Brain microvascular endothelial cell (primary cell): ENCODE measurements around the gene CNNM1.
A peak's percentile ranks its signal among the peaks of the same experiment; 100 is the strongest.

Source experiments
- DNase-seq: peaks from one replicate; pipeline ENCODE4 v3.0.0-alpha.2; 2020
- H3K27ac ChIP-seq: fragments of 250-450 bp; sonication (Bioruptor Pico); 2 replicates; pipeline ENCODE4 v1.5.1; 2020; ENCODE audit warnings: mild to moderate bottlenecking, moderate library complexity
- H3K27me3 ChIP-seq: fragments of 250-450 bp; sonication (Bioruptor Pico); replicated peaks from 2 replicates; pipeline ENCODE4 v1.5.1; 2020; ENCODE audit warnings: mild to moderate bottlenecking
- H3K36me3 ChIP-seq: fragments of 250-450 bp; sonication (Bioruptor Pico); replicated peaks from 2 replicates; pipeline ENCODE4 v1.5.1; 2020; ENCODE audit warnings: mild to moderate bottlenecking
- H3K4me3 ChIP-seq: 2 replicates; pipeline ENCODE4 v1.5.1; 2011; ENCODE audit warnings: low read depth, mild to moderate bottlenecking, control low read depth, low read length, moderate library complexity
- in situ Hi-C: cut with HindIII; loops from 2 replicates; pipeline ENCODE4 v1.10.0; 2017; ENCODE audit warnings: low sequenced_read_pairs, low pct_ligation_motif_present
- TF ChIP-seq, protein P1 (sequence below): IDR thresholded peaks from 2 replicates; pipeline ENCODE4 v1.5.1; 2011; ENCODE audit warnings: low read depth, mild to moderate bottlenecking, moderate library complexity, low read length, control low read depth, inconsistent platforms; ENCODE audit errors: missing control alignments

The CNNM1 gene

DNA sequence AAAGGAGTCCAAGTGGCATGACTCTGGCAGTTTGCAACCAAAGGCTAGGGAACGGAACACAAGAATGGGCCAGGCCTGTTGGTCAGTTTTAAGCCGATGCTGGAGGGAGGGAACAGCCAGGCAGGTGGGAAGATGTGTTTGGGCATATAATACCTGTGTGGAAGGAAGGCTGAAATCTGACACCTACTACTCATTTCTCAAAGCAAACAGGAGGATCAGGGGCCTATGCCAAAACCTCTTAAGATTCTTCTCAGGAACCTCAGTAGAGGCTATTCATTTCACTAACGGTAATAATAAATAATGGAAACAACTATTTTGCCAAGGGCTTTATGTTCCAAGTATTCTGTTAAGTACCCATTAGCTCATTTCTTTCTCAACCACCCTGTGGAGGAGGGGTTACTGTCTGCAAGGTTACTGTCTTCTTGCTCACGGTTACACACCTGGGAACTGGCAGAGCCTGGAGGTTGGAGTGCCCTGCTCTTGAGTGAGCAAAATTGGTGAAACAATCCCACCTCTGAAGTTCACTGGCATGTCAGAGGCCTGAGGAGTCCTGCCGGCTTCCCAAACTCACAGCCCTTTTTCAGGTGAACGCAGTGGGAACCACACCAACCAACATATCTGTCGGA lies 65.7 kb downstream of the CNNM1 start:
- in situ Hi-C loops, result no loop called here
- no peak overlapping the region for H3K27ac ChIP-seq
- H3K36me3 ChIP-seq, result peaks cover 1% of the 10 kb centered on the region
- DNase-seq, result no peak
- TF ChIP-seq, protein P1, sequence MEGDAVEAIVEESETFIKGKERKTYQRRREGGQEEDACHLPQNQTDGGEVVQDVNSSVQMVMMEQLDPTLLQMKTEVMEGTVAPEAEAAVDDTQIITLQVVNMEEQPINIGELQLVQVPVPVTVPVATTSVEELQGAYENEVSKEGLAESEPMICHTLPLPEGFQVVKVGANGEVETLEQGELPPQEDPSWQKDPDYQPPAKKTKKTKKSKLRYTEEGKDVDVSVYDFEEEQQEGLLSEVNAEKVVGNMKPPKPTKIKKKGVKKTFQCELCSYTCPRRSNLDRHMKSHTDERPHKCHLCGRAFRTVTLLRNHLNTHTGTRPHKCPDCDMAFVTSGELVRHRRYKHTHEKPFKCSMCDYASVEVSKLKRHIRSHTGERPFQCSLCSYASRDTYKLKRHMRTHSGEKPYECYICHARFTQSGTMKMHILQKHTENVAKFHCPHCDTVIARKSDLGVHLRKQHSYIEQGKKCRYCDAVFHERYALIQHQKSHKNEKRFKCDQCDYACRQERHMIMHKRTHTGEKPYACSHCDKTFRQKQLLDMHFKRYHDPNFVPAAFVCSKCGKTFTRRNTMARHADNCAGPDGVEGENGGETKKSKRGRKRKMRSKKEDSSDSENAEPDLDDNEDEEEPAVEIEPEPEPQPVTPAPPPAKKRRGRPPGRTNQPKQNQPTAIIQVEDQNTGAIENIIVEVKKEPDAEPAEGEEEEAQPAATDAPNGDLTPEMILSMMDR, result no peak
- H3K4me3 ChIP-seq, result no peak overlapping the region
- no peaks in the 10 kb centered on the region for H3K27me3 ChIP-seq

DNA sequence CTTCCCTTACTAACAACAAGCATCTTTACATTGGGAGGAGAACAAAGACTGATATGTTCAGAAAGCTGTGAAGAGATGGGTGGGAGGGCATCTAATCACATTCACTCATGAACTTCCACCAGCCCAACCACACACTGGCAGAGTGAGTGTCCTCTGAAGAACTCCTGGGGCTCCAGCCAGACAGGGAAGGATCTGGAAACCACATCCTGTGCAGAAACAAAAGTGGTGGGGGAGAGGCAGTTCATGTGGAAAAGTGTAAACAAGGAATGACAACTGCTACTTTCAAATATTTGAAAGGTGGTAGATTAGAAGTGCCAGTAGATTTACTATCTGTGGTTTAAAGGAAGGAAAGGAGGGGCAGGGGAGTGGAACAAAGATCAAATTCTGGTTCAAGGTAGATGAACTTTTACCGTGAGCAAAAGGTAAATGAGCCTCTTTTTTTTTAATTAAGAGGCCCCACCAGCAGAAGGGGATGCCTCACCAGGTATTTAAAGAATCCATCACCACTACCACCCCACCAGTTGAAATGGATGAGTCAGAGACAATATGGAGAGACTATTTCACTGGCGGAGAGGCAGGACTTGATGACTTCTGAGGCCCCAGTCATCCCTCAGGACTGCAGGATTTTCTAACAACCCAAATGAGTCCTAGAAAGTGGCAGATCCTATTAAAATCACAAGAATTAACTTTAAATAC lies 66.7 kb downstream of the CNNM1 start:
- Histone ChIP-seq H3K4me3 (no peak overlapping the region), H3K27ac (peak overlapping the region; percentile 32), H3K36me3 (peaks cover 2% of the 10 kb centered on the region), H3K27me3 (no peaks in the 10 kb centered on the region)
- in situ Hi-C loops, result no loop called here
- DNase-seq, result peak; percentile 60
- TF ChIP-seq, protein P1, result no peak

DNA sequence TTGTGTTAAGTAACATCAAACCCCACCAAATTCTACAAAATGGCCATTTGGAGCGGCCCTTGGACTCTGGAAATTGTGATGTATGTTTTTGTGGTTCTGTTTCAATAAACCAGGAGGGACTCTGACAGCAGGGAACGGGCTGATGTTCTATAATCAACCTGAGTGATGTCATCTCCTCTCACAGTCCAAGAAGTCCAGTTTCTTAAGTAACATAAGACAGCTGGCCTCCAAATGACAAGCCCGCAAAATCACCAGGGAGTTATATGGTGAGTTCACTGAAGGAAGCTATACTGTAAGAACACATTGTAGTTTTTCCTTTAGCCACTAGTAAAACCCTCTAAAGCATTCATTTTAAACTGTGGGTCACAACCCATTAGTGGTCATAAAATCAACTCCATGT lies 67.3 kb downstream of the CNNM1 start:
- Histone ChIP-seq H3K4me3 (no peak overlapping the region), H3K36me3 (peaks cover 2% of the 10 kb centered on the region), H3K27me3 (no peaks in the 10 kb centered on the region), H3K27ac (no peak overlapping the region)
- in situ Hi-C loops, result no loop called here
- DNase-seq, result no peak
- TF ChIP-seq, protein P1, result no peak

DNA sequence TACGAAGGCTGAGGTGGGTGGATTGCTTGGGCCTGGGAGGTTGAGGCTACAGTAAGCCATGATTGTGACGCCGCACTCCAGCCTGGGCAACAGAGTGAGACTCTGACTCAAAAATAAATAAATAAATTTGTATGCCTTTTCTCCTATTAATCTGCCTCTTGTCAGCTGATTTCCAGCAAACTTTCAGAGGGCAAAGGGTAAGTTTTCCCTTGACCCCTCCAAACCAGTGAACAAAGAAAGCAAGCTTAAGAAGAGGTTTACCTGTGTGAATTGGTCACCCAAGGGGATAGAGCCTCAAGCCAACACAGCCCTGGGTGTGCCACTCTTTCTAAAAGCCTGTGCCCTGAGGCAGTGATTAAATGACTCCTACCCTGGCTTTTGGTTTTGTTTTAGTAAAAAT lies 70.5 kb downstream of the CNNM1 start:
- DNase-seq, result no peak
- TF ChIP-seq, protein P1, result no peak

DNA sequence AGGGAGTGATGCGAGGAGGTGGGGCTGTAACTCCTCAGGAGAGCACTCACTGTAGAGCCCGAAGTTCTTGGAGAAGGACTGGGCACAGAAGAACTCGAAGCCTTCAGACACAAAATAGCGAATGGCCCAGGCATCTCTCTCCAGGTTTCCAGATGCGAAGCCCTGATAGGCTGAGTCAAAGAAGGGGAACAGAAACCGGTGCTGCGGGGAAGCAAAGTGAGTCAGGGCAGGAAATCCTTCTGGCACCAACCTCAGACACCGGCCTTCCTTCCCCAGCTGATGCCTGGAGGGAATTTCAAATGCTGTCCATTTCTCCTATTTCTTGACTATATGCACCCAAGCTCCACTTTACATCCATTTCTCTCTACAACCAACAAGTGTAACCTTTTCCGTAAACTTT lies 74.5 kb downstream of the CNNM1 start:
- peaks cover 21% of the 10 kb centered on the region for H3K36me3 ChIP-seq
- no peak overlapping the region for H3K27ac ChIP-seq
- TF ChIP-seq, protein P1, result no peak
- no peak overlapping the region for H3K4me3 ChIP-seq
- no peak for DNase-seq
- no peaks in the 10 kb centered on the region for H3K27me3 ChIP-seq
- in situ Hi-C loops, result no loop called here

More for the DNA sequence above, 70.5 kb downstream of the CNNM1 start:
- in situ Hi-C loops, result no loop called here
- H3K36me3 ChIP-seq, result peaks cover 12% of the 10 kb centered on the region
- no peaks in the 10 kb centered on the region for H3K27me3 ChIP-seq
- no peak overlapping the region for H3K27ac ChIP-seq
- no peak overlapping the region for H3K4me3 ChIP-seq

DNA sequence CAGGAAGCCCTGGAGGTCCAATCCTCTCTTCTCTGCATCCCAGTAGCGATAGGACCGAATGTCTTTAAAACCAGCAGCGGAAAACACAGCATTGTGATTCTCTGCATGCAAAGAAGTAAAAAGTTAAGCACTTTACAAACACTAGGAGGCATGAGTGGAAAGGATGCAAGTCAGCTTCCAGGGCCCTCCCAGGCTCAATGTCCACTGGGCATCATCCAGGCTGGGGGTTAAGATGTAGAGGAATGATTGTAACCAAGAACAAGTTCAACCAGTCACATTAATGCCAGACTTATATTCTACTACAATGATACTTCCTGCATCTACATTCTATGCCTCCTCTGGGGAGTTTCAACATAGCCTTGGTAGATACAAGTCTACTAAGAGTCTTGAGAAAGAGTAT lies 77.0 kb downstream of the CNNM1 start:
- DNase-seq, result no peak
- Histone ChIP-seq H3K36me3 (peaks cover 18% of the 10 kb centered on the region), H3K27ac (no peak overlapping the region), H3K4me3 (no peak overlapping the region), H3K27me3 (no peaks in the 10 kb centered on the region)
- in situ Hi-C loops, result no loop called here
- TF ChIP-seq, protein P1, result no peak
